HG02610 (cell line): ENCODE results near the gene CAMK1D.
"Not testable (repeated sequence)": the region's sequence is repeated elsewhere in the genome, so short reads cannot be mapped to it uniquely, and the experiment has no call there.

Source experiments
- ATAC-seq: cut with Tn5 transposase; IDR thresholded peaks from one replicate; pipeline ENCODE4 v1.9.1; 2021; ENCODE audit warnings: mild to moderate bottlenecking, moderate library complexity; ENCODE audit not compliant: unreplicated experiment

CAMK1D gene

DNA sequence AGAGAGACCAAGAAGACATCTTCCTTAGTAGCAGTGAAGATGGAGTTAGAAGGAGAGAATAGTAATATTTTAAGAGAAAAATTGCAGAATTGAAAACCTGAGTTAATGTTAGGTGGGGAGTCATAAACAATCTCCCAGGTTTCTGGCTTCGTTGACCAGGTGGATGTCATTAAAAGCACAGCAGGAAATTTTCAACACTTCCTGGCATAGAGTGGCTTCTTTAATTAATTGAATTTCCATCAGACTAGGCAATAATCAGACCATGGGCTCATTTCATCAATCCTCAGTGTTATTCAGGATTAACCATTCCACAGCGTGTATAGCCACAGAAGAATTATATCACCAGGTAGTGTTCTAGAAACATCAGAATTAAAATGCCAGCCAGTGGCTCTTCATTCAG is 383.9 kb downstream of the CAMK1D start:
- ATAC-seq = no peak

DNA sequence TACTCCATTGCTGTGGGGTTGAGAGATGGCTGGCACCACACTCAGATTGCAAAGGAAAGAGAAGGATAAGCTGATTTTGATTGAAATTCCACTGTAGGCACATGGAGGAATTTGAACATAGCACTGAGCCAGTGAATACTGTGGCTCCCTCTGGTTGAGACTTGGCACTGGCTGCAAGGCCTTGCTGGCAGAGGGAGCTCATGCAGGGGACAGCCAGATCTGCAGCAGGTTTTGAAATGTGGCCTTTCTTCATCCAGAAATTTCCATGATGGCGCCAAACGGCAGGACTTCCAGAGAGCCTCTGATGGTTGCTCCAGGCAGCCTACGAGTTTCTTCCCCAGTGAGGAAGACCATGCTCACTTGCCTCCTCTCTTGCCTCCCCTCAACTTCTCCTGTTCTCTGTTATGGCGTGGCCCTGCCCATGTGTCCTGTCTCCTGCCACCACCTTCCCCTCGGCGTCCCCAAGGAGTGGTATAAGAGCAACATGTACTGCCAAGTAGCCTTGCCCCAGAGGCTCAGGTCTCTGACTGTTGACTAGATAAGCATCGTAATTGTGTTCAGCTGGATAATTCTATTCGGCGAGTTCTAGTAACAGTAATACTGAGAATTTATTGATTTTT is 386.6 kb downstream of the CAMK1D start:
- no peak for ATAC-seq

DNA sequence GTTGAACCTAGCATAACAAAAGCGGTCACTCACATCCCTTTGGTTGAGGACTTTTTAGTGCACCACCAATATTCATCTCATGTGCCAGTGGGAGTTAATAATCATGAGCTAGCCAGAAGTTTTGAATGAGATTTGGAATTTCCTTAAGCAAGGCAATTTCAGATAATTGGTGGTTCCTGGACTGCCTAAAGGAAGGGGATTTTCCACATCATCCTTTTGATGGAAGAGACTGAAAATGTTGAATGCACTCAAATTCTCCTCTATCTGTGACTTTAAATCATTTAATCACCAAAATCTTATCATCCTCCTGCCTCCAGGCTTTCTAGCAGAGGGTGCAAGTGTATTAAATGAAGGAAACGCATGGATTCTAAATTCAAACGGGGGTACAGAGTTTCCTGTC is 391.5 kb downstream of the CAMK1D start:
- ATAC-seq = no peak

DNA sequence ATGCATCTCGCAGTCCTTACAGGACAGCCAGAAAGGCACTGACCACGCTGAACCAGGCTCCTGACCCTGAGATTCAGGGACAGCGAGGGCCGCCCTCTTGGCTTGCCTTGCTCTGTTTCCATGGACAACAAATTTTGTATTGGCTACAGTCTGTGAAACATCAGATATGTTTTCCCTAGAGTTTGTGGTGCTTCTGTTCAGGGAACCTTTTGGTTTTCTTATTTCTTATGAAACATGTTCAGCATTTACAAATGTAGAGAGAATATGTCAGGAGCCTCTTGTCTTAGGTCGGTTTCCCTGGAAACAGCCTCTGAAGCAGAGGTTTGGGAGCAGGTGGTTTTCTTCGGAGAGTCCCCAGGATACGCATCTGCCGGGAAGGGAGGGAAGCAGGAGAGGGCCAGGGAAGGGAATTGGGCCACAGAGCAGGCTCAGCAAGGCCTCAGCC is 392.0 kb downstream of the CAMK1D start:
- no peak for ATAC-seq

DNA sequence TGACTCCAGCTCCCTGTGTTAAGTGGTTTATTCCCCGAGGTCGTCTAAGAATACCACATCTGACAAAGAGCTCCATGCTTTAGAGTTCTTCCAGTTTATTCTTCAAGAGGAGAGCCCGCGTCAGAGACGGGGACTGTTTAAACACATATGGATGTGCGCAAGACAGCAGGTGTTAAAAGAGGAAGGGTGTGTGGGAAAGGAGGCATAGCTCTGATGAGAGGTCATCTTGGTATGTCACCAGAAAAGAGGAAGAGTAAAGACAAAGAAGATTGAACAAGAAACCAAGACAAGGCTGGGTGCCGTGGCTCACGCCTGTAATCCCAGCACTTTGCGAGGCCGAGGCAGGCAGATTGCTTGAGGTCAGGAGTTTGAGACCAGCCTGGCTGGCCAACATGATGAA is 393.4 kb downstream of the CAMK1D start:
- ATAC-seq = no peak

GRCh38 chr10:12743466-12743865 is 394.1 kb downstream of the CAMK1D start:
- not testable (repeated sequence) for ATAC-seq

- no peak for ATAC-seq
Measured at GRCh38 chr10:12743941-12744340, 394.6 kb downstream of the CAMK1D start.

DNA sequence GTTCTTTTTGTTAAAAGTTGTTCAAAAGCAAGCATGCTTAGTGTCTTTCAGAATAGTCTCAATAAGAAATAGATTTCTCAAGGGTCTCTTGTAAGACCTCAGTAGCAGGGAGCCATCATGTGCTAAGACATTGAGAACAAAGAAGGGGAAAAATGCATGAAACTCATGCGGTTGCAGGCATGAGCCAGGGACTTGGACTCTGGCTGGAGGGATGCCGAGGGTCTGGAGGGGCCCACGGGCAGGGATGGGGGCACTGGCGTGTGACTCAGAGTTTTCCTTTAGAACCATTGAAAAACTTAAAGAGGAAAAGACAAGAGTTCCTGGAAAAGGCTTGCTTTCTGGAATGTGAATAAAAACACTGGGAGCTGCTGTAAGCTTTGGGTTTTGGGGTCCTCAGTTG is 398.8 kb downstream of the CAMK1D start:
- ATAC-seq = no peak

DNA sequence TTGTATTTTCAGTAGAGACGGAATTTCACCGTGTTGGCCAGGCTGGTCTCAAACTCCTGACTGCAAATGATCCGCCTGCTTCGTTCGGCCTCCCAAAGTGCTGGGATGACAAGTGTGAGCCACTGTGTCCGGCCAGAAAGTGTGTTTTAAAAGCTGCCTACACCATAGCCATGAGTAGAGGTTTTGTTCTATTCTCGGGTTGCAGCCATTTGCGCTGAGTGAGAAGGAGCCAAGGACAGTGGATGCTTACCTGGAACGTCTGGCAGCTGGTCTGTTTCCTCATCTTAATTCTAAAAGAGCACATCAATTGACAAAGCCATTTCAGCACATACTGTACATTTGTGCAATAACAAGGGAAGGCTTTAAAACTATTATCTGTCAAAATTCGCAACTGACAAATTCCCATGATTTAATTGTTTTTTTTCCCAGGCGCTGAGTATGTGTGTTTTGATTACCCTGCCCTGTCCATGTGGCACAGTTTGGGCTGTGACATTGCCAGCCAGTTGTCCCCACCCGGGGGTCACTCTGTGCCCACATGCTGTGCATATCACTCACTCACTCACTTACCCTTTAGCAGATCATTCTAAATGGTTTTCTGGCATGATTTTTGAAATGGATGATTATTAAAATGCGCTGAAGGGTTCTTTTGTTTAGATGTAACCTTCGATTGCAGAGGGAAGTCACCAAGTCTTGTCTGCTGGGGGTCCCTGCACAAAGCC is 400.6 kb downstream of the CAMK1D start:
- ATAC-seq = no peak

DNA sequence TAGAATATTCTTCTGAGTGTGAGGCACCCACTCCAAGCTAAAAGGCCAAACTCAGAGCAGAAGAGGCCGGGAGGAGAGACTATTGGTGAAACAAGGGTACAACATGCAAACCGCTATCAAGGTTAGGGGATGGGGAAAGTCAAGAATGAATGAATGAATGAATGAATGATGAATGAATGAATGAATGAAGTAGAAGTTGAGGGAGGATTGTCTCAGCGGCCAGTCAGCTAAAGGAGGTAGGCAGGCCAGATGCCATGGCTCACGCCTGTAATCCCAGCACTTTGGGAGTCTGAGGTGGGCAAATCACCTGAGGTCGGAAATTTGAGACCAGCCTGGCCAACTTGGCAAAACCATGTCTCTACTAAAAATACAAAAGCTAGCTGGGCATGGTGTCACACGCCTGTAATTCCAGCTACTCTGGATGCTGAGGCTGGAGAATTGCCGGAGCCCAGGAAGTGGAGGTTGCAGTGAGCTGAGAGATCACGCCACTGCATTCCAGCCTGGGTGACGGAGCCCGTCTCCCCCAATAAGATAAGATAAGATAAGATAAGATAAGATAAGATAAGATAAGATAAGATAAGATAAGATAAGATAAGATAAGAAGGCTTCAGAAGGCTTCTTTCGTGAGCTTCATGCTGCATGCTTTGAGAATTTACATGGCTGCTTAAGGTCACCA is 401.3 kb downstream of the CAMK1D start:
- ATAC-seq = no peak

DNA sequence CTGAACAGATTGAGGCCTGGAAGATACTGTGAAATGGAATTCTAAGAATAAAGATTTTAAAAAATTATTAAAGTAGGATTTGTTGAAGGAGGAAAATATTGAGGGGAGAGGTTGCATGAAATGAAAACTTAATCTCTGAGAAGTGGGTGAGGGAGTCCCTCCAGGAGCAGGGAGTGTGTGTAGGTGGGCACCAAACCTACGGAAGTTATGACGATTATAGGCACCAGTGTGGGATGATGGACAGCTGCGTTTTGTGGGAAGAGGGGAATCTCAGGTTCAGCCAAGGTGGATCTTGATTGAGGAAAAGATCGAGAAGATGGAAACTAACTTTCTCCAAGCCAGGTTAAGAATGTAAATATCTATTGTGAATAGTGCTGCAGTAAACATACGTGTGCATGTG is 405.7 kb downstream of the CAMK1D start:
- ATAC-seq = no peak

- ATAC-seq = no peak
Measured at GRCh38 chr10:12757351-12757750, 408.0 kb downstream of the CAMK1D start.

- no peak for ATAC-seq
Measured at GRCh38 chr10:12758271-12758670, 408.9 kb downstream of the CAMK1D start.

GRCh38 chr10:12766223-12766622 is 416.9 kb downstream of the CAMK1D start:
- ATAC-seq = no peak

DNA sequence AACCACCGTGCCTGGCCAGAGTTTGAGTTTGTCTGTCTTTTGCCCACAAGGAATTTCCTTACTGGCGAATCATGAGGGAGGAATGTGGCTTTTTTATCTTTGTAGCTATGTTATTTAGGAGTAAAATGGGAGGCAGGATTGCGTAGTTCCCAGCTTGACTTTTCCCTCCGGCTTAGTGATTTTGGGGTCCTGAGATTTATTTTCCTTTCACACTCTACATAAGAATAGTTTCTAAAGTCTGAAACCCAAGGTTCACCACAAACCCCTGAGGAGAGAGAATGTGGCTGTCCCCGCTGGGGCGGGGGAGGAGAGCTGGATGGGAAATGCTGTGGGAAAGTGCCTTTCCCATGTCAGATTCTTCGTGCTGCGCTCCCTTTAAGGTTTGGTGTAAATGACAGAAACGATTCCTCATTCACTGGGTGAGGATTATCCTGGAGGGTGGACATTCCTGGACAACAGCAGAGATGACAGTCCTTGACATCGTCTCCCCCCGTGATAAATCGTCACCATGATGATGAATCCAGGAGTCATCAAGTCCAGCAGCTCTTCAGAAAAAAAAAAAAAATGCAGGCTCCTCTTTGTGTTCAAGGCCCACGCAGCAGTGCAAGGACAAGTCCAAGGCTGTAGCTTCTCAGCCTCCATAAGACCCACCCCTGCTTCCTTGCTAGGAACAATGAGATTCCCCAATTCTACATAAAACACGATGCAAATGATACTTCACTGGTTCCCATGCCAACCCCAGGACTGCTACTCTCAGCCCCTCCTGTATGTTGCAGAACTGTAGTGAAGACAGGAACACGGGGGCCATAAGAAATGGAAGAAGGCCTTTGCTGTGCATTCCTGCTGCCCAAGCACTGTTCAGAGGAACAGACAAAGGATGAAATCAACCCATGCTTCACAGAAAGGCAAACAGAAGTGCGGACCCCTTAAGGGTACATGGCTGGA is 419.1 kb downstream of the CAMK1D start:
- no peak for ATAC-seq

DNA sequence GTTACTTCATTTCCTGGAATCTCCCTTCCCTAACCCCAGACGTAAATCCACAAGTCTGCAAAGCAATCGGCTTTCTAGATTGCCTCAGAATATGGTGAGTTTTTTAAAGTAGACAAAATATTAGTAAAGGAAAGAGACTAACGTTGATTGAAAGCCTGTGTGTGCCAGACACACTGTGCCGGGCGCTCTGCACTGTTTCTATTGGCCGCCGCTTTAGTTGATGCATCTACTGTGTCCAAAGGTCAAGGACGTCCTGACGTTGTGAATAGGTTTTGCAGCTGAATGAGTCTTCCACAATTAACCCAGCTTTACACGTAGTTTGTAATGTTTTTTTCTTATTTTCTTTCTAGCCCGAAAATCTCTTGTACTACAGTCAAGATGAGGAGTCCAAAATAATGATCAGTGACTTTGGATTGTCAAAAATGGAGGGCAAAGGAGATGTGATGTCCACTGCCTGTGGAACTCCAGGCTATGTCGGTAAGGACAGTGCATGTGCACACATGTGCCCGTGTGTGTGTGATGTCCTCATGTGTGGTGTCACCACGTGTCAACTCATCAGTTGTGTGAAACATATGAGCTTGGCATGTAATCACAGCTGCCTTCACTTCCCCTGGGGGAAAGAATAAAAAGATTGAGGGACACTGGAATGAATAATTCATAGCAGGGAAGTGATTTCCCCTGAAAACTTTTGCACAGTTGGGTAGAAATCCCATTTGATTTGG is 420.1 kb downstream of the CAMK1D start:
- no peak for ATAC-seq

DNA sequence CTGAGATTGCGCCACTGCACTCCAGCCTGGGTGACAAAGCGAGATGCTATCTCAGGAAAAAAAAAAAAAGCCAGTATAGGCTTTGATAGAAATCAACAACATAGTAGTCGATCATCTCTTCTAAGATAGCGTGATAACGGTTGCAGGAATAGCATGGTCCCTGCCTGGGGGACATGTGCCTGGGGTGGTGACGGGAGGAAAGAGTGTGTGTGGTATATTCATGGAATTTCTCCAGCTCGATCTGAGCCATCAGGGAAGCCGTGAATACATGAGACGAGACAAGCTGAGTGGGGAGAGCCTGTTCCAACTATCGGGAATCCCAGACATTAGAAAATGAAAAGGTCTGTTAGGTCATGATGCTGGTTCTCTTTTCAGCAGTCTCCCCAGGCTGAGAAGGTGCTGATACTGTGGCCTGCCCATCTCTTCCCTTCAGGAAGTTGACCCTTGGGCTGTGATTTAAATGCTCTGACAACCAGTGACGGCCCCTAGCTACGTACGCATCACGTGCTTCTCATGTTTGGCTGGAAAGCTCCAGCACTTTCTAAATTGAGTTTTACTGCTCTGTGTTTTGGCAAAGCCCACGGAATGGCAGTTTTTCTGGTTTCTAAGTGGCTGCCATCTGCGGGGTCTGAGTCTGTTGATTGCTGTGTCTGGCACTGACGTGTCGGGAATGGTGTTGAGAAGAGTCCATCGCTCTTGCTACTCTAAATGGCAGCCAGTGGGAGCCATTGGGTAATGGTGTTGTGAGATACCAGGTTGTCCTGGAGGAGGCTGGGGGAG is 422.8 kb downstream of the CAMK1D start:
- no peak for ATAC-seq

DNA sequence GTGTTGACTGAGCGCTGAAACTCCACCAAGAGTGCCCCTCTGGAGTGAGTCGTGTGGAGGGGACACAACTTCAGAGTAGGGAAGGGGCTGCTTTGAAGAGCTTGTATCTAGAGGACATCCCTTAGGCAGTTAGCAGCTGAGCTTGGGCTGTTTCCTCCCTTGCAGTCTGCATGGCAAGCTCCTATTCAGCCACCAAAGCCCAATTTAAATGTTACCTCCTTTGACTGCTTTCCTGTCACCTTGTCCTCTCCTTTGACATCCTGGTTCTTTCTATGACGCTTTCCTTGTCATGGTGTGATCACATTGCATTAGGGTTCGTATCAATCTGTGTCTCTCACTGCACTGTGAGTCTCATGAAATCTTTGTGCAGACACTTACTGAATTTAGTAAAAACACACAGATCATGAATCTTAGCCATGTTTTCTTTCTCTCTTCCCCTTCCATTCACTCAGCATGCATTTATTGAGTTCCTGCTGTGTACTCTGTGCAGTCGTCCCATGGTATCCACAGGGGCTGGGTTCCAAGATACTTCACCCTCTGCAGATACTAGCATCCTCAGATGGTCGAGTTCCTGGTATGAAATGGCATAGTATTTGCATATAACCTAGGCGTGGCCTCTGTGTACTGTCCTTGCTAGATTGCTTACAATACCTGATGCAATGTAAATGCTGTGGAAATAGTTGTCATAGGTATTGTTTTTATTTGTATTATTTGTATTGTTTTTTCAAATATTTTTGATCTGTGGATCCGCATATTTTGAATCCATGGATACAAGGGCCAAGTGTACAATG is 423.6 kb downstream of the CAMK1D start:
- ATAC-seq = no peak
